HEK293 (cell line): ENCODE results near the gene AXIN1.

Experiments
- CTCF ChIA-PET: fragments of 350-600 bp; formaldehyde crosslinking; extraction: SDS; loops from one replicate; lab custom pipeline; 2021; ENCODE audit warnings: antibody characterized with exemption; lab: Yijun Ruan, JAX
- POLR2A ChIA-PET: fragments of 300-600 bp; formaldehyde crosslinking; extraction: SDS; loops from one replicate; lab custom pipeline; 2020; ENCODE audit warnings: antibody characterized with exemption, inconsistent platforms; lab: Yijun Ruan, JAX
- H3K27ac ChIP-seq: fragments of 200-500 bp; sonication (Bioruptor generic); 2 replicates; pipeline ENCODE4 v1.5.1; 2014; ENCODE audit warnings: low read depth, low read length, control low read depth, inconsistent platforms; ENCODE audit errors: extremely low read depth
- H3K36me3 ChIP-seq, 2 experiments: fragments of 200-500 bp in 1 of 2; sonication (Bioruptor generic) in 1 of 2; 1 replicate in 1 of 2; 2 replicates in 1 of 2; pipeline ENCODE4 v1.5.1; 2014 to 2017; ENCODE audit warnings: inconsistent platforms in 2 of 2, low read length in 2 of 2; ENCODE audit not compliant: control insufficient read depth in 2 of 2, insufficient read depth in 1 of 2
- H3K4me1 ChIP-seq: fragments of 200-500 bp; sonication (Bioruptor generic); 2 replicates; pipeline ENCODE4 v1.5.1; 2014; ENCODE audit warnings: mild to moderate bottlenecking, low read length, inconsistent platforms; ENCODE audit not compliant: control insufficient read depth, insufficient read depth
- H3K4me3 ChIP-seq: 2 replicates; pipeline ENCODE4 v1.5.1; 2011; ENCODE audit warnings: low read depth, mild to moderate bottlenecking, control low read depth, low read length, moderate library complexity
- H3K9me3 ChIP-seq: fragments of 200-500 bp; sonication (Bioruptor generic); 2 replicates; pipeline ENCODE4 v1.5.1; 2014; ENCODE audit warnings: low read depth, low read length, inconsistent platforms; ENCODE audit not compliant: control insufficient read depth, insufficient read depth
- GLI4 ChIP-seq: fragments of 450-650 bp; formaldehyde crosslinking; IDR thresholded peaks from 2 replicates; pipeline ENCODE4 v1.5.1; 2016; ENCODE audit warnings: missing biosample characterization, missing genetic modification characterization
- HOXD13 ChIP-seq: sonication (generic); formaldehyde crosslinking; IDR thresholded peaks from 2 replicates; pipeline ENCODE4 v1.8.0; 2022; ENCODE audit warnings: missing genetic modification reagents, borderline replicate concordance
- KLF1 ChIP-seq: fragments of 450-650 bp; formaldehyde crosslinking; IDR thresholded peaks from 2 replicates; pipeline ENCODE4 v1.5.1; 2016; ENCODE audit warnings: missing biosample characterization, missing genetic modification characterization
- KLF7 ChIP-seq: fragments of 450-650 bp; formaldehyde crosslinking; IDR thresholded peaks from 2 replicates; pipeline ENCODE4 v1.5.1; 2016; ENCODE audit warnings: missing biosample characterization, missing genetic modification characterization, borderline replicate concordance
- KLF8 ChIP-seq: fragments of 450-650 bp; formaldehyde crosslinking; IDR thresholded peaks from 2 replicates; pipeline ENCODE4 v1.5.1; 2016; ENCODE audit warnings: missing biosample characterization, missing genetic modification characterization
- SP2 ChIP-seq: fragments of 450-650 bp; formaldehyde crosslinking; IDR thresholded peaks from 2 replicates; pipeline ENCODE4 v1.5.1; 2016; ENCODE audit warnings: missing biosample characterization, missing genetic modification characterization
- ZBTB20 ChIP-seq: fragments of 450-650 bp; formaldehyde crosslinking; IDR thresholded peaks from 2 replicates; pipeline ENCODE4 v1.5.1; 2016; ENCODE audit warnings: missing biosample characterization, missing genetic modification characterization
- ZFP41 ChIP-seq: fragments of 450-650 bp; formaldehyde crosslinking; IDR thresholded peaks from 2 replicates; pipeline ENCODE4 v1.5.1; 2016; ENCODE audit warnings: missing biosample characterization, missing genetic modification characterization, borderline replicate concordance
- ZNF133 ChIP-seq: fragments of 450-650 bp; formaldehyde crosslinking; IDR thresholded peaks from 2 replicates; pipeline ENCODE4 v1.5.1; 2016; ENCODE audit warnings: missing biosample characterization, missing genetic modification characterization
- ZNF24 ChIP-seq: fragments of 450-650 bp; formaldehyde crosslinking; IDR thresholded peaks from 2 replicates; pipeline ENCODE4 v1.5.1; 2016; ENCODE audit warnings: missing biosample characterization, missing genetic modification characterization
- ZNF404 ChIP-seq: fragments of 450-650 bp; formaldehyde crosslinking; IDR thresholded peaks from 2 replicates; pipeline ENCODE4 v1.5.1; 2017; ENCODE audit warnings: missing biosample characterization, missing genetic modification characterization
- ZNF423 ChIP-seq: fragments of 450-650 bp; formaldehyde crosslinking; IDR thresholded peaks from 2 replicates; pipeline ENCODE4 v1.5.1; 2016; ENCODE audit warnings: missing biosample characterization, missing genetic modification characterization
- ZNF48 ChIP-seq: fragments of 450-650 bp; formaldehyde crosslinking; IDR thresholded peaks from 2 replicates; pipeline ENCODE4 v1.5.1; 2016; ENCODE audit warnings: missing biosample characterization, missing genetic modification characterization
- ZNF561 ChIP-seq: fragments of 450-650 bp; IDR thresholded peaks from 2 replicates; pipeline ENCODE4 v1.5.1; 2018; ENCODE audit warnings: missing biosample characterization, missing genetic modification characterization, borderline replicate concordance
- ZNF596 ChIP-seq: fragments of 450-650 bp; IDR thresholded peaks from 2 replicates; pipeline ENCODE4 v1.5.0; 2018; ENCODE audit warnings: missing biosample characterization, mild to moderate bottlenecking, missing genetic modification characterization, moderate library complexity
- ZNF626 ChIP-seq: fragments of 450-650 bp; sonication (Bioruptor Pico); formaldehyde crosslinking; IDR thresholded peaks from 2 replicates; pipeline ENCODE4 v1.5.1; 2018; ENCODE audit warnings: missing biosample characterization, missing genetic modification characterization, inconsistent platforms
- ZNF660 ChIP-seq: fragments of 450-650 bp; IDR thresholded peaks from 2 replicates; pipeline ENCODE4 v1.5.1; 2018; ENCODE audit warnings: missing biosample characterization, mild to moderate bottlenecking, missing genetic modification characterization
- TF ChIP-seq, protein P1 (sequence below): fragments of 450-650 bp; formaldehyde crosslinking; IDR thresholded peaks from 2 replicates; pipeline ENCODE4 v1.5.1; 2016; ENCODE audit warnings: missing biosample characterization, missing genetic modification characterization
- TF ChIP-seq, protein P2 (sequence below): fragments of 450-650 bp; formaldehyde crosslinking; optimal IDR thresholded peaks from 2 replicates; pipeline ENCODE3; 2016; ENCODE audit warnings: missing biosample characterization, mild to moderate bottlenecking, missing genetic modification characterization
- TF ChIP-seq, protein P3 (sequence below): fragments of 450-650 bp; formaldehyde crosslinking; IDR thresholded peaks from 2 replicates; pipeline ENCODE4 v1.5.1; 2016; ENCODE audit warnings: missing biosample characterization, missing genetic modification characterization, borderline replicate concordance
- TF ChIP-seq, protein P4 (sequence below): fragments of 450-650 bp; formaldehyde crosslinking; IDR thresholded peaks from 2 replicates; pipeline ENCODE4 v1.5.1; 2016; ENCODE audit warnings: missing biosample characterization, missing genetic modification characterization
- TF ChIP-seq, protein P5 (sequence below): fragments of 450-650 bp; formaldehyde crosslinking; IDR thresholded peaks from 2 replicates; pipeline ENCODE4 v1.5.1; 2016; ENCODE audit warnings: missing biosample characterization, missing genetic modification characterization

AXIN1 gene

DNA sequence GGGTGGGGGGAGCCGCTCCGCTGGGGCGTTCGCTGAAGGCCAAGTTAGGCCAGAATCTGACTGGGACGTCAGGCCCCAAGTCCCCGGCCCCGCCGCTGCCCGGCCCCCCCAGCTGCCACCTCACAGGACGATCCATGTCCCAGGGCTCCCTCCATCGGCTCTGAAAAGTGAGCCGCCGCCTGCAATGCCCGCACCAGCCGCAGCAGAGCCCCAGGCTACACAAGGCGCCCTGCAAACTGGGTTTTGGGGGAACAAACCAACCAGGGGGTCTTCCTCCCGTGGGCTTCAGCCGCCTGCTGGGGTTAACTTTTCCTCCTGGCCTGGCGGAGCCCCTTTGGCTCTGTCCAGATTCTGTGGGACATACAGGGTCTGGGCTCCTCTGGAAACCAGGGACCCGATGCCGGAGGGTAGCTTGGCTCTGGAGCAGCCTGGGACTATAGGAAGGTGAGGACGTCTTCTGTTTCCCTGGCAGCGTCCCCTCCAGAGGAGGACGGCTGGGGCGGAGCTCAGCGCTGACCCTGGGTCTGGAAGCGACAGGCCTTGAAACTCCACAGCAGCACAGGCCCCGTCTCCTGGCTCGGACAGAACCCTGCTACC, 45.3 kb upstream of the AXIN1 start (continued):
- TF ChIP-seq, protein P1, sequence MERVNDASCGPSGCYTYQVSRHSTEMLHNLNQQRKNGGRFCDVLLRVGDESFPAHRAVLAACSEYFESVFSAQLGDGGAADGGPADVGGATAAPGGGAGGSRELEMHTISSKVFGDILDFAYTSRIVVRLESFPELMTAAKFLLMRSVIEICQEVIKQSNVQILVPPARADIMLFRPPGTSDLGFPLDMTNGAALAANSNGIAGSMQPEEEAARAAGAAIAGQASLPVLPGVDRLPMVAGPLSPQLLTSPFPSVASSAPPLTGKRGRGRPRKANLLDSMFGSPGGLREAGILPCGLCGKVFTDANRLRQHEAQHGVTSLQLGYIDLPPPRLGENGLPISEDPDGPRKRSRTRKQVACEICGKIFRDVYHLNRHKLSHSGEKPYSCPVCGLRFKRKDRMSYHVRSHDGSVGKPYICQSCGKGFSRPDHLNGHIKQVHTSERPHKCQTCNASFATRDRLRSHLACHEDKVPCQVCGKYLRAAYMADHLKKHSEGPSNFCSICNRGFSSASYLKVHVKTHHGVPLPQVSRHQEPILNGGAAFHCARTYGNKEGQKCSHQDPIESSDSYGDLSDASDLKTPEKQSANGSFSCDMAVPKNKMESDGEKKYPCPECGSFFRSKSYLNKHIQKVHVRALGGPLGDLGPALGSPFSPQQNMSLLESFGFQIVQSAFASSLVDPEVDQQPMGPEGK (tag by site-specific recombination): peak; percentile 93
- TF ChIP-seq, all 188 proteins: peak for 26

DNA sequence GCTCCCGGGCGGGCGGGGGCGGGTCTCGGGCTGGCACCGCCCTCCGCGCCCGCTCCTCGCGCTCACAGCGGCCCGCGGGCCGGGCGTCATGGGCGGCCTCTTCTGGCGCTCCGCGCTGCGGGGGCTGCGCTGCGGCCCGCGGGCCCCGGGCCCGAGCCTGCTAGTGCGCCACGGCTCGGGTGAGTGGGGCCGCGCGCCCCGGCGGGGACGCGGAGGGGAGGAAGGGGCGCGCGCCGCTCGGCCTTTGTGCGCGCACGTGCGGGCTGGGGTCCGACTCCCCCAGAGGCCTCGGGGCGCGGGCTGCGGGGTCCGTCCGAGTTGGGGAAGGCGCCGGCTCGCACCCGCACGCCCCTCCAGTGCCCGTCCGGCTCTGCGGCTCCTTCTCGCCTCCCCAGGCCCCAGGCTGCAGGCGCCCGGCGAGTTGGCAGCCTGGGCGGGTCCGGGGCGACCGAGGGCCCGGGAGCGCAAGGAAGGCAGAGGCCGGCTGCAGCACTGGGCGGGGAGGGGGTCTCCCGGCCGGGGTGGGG, 44.7 kb upstream of the AXIN1 start, which contains the start of gene NME4:
Gene NME4 (plus strand): TSS at position 65 of the 527 bp plus-strand sequence. CDS start 24 bp downstream, at position 89.
- Histone ChIP-seq H3K4me1 (no peaks in the 10 kb centered on the region), H3K9me3 (no peaks in the 10 kb centered on the region), H3K27ac (peak within 1 kb of the TSS; percentile 94), H3K4me3 (peak within 1 kb of the TSS; percentile 50), H3K36me3 (peaks cover 0 to 27% of the 10 kb centered on the region in 2 experiments; a peak in 1 of 3 replicates)
- CTCF ChIA-PET: no interaction called here
- POLR2A ChIA-PET: no interaction called here
- TF ChIP-seq ZNF423: no peak
- no peak for TF ChIP-seq HOXD13 (CRISPR knock-in tag)
- no peak for TF ChIP-seq GLI4
- no peak for TF ChIP-seq ZNF24 (tag by site-specific recombination)
- no peak for TF ChIP-seq KLF8 (tag by site-specific recombination)
- TF ChIP-seq, protein P2, sequence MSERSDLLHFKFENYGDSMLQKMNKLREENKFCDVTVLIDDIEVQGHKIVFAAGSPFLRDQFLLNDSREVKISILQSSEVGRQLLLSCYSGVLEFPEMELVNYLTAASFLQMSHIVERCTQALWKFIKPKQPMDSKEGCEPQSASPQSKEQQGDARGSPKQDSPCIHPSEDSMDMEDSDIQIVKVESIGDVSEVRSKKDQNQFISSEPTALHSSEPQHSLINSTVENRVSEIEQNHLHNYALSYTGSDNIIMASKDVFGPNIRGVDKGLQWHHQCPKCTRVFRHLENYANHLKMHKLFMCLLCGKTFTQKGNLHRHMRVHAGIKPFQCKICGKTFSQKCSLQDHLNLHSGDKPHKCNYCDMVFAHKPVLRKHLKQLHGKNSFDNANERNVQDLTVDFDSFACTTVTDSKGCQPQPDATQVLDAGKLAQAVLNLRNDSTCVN: peak; percentile 70
- TF ChIP-seq, protein P3, sequence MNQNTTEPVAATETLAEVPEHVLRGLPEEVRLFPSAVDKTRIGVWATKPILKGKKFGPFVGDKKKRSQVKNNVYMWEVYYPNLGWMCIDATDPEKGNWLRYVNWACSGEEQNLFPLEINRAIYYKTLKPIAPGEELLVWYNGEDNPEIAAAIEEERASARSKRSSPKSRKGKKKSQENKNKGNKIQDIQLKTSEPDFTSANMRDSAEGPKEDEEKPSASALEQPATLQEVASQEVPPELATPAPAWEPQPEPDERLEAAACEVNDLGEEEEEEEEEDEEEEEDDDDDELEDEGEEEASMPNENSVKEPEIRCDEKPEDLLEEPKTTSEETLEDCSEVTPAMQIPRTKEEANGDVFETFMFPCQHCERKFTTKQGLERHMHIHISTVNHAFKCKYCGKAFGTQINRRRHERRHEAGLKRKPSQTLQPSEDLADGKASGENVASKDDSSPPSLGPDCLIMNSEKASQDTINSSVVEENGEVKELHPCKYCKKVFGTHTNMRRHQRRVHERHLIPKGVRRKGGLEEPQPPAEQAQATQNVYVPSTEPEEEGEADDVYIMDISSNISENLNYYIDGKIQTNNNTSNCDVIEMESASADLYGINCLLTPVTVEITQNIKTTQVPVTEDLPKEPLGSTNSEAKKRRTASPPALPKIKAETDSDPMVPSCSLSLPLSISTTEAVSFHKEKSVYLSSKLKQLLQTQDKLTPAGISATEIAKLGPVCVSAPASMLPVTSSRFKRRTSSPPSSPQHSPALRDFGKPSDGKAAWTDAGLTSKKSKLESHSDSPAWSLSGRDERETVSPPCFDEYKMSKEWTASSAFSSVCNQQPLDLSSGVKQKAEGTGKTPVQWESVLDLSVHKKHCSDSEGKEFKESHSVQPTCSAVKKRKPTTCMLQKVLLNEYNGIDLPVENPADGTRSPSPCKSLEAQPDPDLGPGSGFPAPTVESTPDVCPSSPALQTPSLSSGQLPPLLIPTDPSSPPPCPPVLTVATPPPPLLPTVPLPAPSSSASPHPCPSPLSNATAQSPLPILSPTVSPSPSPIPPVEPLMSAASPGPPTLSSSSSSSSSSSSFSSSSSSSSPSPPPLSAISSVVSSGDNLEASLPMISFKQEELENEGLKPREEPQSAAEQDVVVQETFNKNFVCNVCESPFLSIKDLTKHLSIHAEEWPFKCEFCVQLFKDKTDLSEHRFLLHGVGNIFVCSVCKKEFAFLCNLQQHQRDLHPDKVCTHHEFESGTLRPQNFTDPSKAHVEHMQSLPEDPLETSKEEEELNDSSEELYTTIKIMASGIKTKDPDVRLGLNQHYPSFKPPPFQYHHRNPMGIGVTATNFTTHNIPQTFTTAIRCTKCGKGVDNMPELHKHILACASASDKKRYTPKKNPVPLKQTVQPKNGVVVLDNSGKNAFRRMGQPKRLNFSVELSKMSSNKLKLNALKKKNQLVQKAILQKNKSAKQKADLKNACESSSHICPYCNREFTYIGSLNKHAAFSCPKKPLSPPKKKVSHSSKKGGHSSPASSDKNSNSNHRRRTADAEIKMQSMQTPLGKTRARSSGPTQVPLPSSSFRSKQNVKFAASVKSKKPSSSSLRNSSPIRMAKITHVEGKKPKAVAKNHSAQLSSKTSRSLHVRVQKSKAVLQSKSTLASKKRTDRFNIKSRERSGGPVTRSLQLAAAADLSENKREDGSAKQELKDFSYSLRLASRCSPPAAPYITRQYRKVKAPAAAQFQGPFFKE (tag by site-specific recombination): no peak
- no peak for TF ChIP-seq KLF1 (tag by site-specific recombination)
- no peak for TF ChIP-seq ZNF626 (tag by site-specific recombination)
- no peak for TF ChIP-seq ZNF133
- TF ChIP-seq KLF7 (tag by site-specific recombination): no peak
- TF ChIP-seq ZFP41: no peak
- TF ChIP-seq, protein P4, sequence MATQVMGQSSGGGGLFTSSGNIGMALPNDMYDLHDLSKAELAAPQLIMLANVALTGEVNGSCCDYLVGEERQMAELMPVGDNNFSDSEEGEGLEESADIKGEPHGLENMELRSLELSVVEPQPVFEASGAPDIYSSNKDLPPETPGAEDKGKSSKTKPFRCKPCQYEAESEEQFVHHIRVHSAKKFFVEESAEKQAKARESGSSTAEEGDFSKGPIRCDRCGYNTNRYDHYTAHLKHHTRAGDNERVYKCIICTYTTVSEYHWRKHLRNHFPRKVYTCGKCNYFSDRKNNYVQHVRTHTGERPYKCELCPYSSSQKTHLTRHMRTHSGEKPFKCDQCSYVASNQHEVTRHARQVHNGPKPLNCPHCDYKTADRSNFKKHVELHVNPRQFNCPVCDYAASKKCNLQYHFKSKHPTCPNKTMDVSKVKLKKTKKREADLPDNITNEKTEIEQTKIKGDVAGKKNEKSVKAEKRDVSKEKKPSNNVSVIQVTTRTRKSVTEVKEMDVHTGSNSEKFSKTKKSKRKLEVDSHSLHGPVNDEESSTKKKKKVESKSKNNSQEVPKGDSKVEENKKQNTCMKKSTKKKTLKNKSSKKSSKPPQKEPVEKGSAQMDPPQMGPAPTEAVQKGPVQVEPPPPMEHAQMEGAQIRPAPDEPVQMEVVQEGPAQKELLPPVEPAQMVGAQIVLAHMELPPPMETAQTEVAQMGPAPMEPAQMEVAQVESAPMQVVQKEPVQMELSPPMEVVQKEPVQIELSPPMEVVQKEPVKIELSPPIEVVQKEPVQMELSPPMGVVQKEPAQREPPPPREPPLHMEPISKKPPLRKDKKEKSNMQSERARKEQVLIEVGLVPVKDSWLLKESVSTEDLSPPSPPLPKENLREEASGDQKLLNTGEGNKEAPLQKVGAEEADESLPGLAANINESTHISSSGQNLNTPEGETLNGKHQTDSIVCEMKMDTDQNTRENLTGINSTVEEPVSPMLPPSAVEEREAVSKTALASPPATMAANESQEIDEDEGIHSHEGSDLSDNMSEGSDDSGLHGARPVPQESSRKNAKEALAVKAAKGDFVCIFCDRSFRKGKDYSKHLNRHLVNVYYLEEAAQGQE (tag by site-specific recombination): no peak
- 0 out of 2 replicates have a peak, but pooled peaks have one; percentile 14 for TF ChIP-seq ZNF561 (tag by site-specific recombination)
- no peak for TF ChIP-seq ZNF404 (tag by site-specific recombination)
- no peak for TF ChIP-seq ZNF48 (tag by site-specific recombination)
- TF ChIP-seq, protein P5, sequence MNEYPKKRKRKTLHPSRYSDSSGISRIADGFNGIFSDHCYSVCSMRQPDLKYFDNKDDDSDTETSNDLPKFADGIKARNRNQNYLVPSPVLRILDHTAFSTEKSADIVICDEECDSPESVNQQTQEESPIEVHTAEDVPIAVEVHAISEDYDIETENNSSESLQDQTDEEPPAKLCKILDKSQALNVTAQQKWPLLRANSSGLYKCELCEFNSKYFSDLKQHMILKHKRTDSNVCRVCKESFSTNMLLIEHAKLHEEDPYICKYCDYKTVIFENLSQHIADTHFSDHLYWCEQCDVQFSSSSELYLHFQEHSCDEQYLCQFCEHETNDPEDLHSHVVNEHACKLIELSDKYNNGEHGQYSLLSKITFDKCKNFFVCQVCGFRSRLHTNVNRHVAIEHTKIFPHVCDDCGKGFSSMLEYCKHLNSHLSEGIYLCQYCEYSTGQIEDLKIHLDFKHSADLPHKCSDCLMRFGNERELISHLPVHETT (tag by site-specific recombination): no peak
- 0 out of 2 replicates have a peak, but pooled peaks have one; percentile 17 for TF ChIP-seq SP2
- TF ChIP-seq ZBTB20 (tag by site-specific recombination): no peak
- TF ChIP-seq ZNF660: no peak
- TF ChIP-seq ZNF596: no peak
